IMR-90 (cell line): ENCODE data around the gene F13A1. TPM values are rescaled to one million over a fixed set of nuclear protein-coding genes. Genes with fewer than 3 reads are reported as not detected.

Experiments used
- ATAC-seq: fragments of 200-7000 bp; cut with Tn5 transposase; 2 replicates; pipeline ENCODE4 v1.9.1; 2020; ENCODE audit warnings: low read depth, mild to moderate bottlenecking, moderate library complexity
- BruUV-seq: library from RNA; stranded (reverse); fragments of 400-500 nt; replicated peaks from 2 replicates; lab custom pipeline; 2021; lab: Mats Ljungman, UMichigan
- CTCF ChIA-PET: fragments of 300-600 bp; formaldehyde crosslinking; extraction: SDS; loops from one replicate; lab custom pipeline; 2021; ENCODE audit warnings: antibody characterized with exemption; lab: Yijun Ruan, JAX
- POLR2A ChIA-PET: fragments of 300-600 bp; sonication (Branson Sonifier 250); formaldehyde crosslinking; loops from one replicate; lab custom pipeline; 2022; ENCODE audit warnings: antibody characterized with exemption; ENCODE audit not compliant: unreplicated experiment; lab: Charles Lee
- DNase-seq: peaks from one replicate; pipeline ENCODE4 v3.0.0; 2013
- H2AFZ ChIP-seq: replicated peaks from 2 replicates; pipeline ENCODE3; 2013; ENCODE audit warnings: low read length, mild to moderate bottlenecking; ENCODE audit not compliant: poor library complexity
- H2AK5ac ChIP-seq: 2 replicates; pipeline ENCODE4 v1.6.1; 2013; ENCODE audit warnings: low read depth, low read length, inconsistent platforms
- H2AK9ac ChIP-seq: replicated peaks from 2 replicates; pipeline ENCODE3; 2013; ENCODE audit warnings: mild to moderate bottlenecking, low read depth, low read length, moderate library complexity; ENCODE audit not compliant: poor library complexity
- H2BK120ac ChIP-seq: 2 replicates; pipeline ENCODE4 v1.6.1; 2013; ENCODE audit warnings: low read depth, low read length, inconsistent platforms
- H2BK15ac ChIP-seq: 3 replicates; pipeline ENCODE4 v1.6.1; 2013; ENCODE audit warnings: low read depth, low read length, inconsistent platforms
- H2BK20ac ChIP-seq: 2 replicates; pipeline ENCODE4 v1.6.1; 2013; ENCODE audit warnings: low read depth, mild to moderate bottlenecking, inconsistent platforms, low read length, moderate library complexity
- H2BK5ac ChIP-seq: 2 replicates; pipeline ENCODE4 v1.6.1; 2013; ENCODE audit warnings: mild to moderate bottlenecking, low read depth, low read length, inconsistent platforms; ENCODE audit not compliant: poor library complexity, severe bottlenecking
- H3K14ac ChIP-seq: replicated peaks from 2 replicates; pipeline ENCODE4 v1.6.1; 2013; ENCODE audit warnings: low read depth, low read length, inconsistent platforms
- H3K18ac ChIP-seq: 2 replicates; pipeline ENCODE4 v1.6.1; 2013; ENCODE audit warnings: low read depth, low read length, control low read depth
- H3K23ac ChIP-seq: 2 replicates; pipeline ENCODE4 v1.6.1; 2013; ENCODE audit warnings: low read depth, low read length, inconsistent platforms
- H3K27ac ChIP-seq: 2 replicates; pipeline ENCODE4 v1.5.1; 2013; ENCODE audit warnings: mild to moderate bottlenecking, control low read depth, low read length; ENCODE audit not compliant: insufficient read depth
- H3K27me3 ChIP-seq: 2 replicates; pipeline ENCODE4 v1.6.1; 2013; ENCODE audit warnings: low read length; ENCODE audit not compliant: control insufficient read depth, insufficient read depth
- H3K36me3 ChIP-seq: 2 replicates; pipeline ENCODE4 v1.6.1; 2013; ENCODE audit warnings: low read length, mixed read lengths; ENCODE audit not compliant: control insufficient read depth, insufficient read depth
- H3K4ac ChIP-seq: 2 replicates; pipeline ENCODE4 v1.6.1; 2013; ENCODE audit warnings: low read depth, low read length, inconsistent platforms
- H3K4me1 ChIP-seq: 2 replicates; pipeline ENCODE4 v1.6.1; 2013; ENCODE audit warnings: low read length, mixed read lengths; ENCODE audit not compliant: control insufficient read depth, insufficient read depth
- H3K4me2 ChIP-seq: 2 replicates; pipeline ENCODE4 v1.6.1; 2013; ENCODE audit warnings: low read depth, mild to moderate bottlenecking, control low read depth, low read length, moderate library complexity
- H3K4me3 ChIP-seq: 2 replicates; pipeline ENCODE4 v1.5.1; 2013; ENCODE audit warnings: low read depth, mild to moderate bottlenecking, control low read depth, low read length, moderate library complexity; ENCODE audit not compliant: insufficient read depth
- H3K56ac ChIP-seq: 2 replicates; pipeline ENCODE4 v1.6.1; 2013; ENCODE audit warnings: low read length, inconsistent platforms; ENCODE audit not compliant: insufficient read depth; ENCODE audit errors: extremely low read depth
- H3K79me1 ChIP-seq, 2 experiments: 2 replicates each; pipeline ENCODE4 v1.6.1; 2013; ENCODE audit warnings: low read length in 2 of 2, inconsistent platforms in 1 of 2, low read depth in 1 of 2
- H3K9ac ChIP-seq: 2 replicates; pipeline ENCODE4 v1.6.1; 2013; ENCODE audit warnings: low read depth, low read length, control low read depth
- H3K9me1 ChIP-seq: 2 replicates; pipeline ENCODE4 v1.6.1; 2013; ENCODE audit warnings: low read length, inconsistent platforms; ENCODE audit not compliant: insufficient read depth
- H3K9me3 ChIP-seq: 2 replicates; pipeline ENCODE4 v1.6.1; 2013; ENCODE audit warnings: low read length; ENCODE audit not compliant: control insufficient read depth, insufficient read depth
- H4K20me1 ChIP-seq: 2 replicates; pipeline ENCODE4 v1.6.1; 2013; ENCODE audit warnings: low read length, inconsistent platforms; ENCODE audit not compliant: insufficient read depth
- H4K5ac ChIP-seq: 2 replicates; pipeline ENCODE4 v1.6.1; 2013; ENCODE audit warnings: mild to moderate bottlenecking, low read depth, low read length, control low read depth
- H4K8ac ChIP-seq, 2 experiments: 2 replicates each; pipeline ENCODE4 v1.6.1; 2013; ENCODE audit warnings: low read depth in 2 of 2, low read length in 2 of 2, control low read depth in 1 of 2, inconsistent platforms in 1 of 2
- H4K91ac ChIP-seq: 2 replicates; pipeline ENCODE4 v1.6.1; 2013; ENCODE audit warnings: low read depth, low read length, inconsistent platforms; ENCODE audit not compliant: insufficient read depth
- BHLHE40 ChIP-seq: fragments of 150-350 bp; IDR thresholded peaks from 2 replicates; pipeline ENCODE4 v1.6.1; 2016; ENCODE audit warnings: mild to moderate bottlenecking, low read depth, low read length
- CEBPB ChIP-seq: IDR thresholded peaks from 2 replicates; pipeline ENCODE4 v1.6.1; 2012; ENCODE audit warnings: low read depth, low read length, improper control_type of control experiment
- CHD1 ChIP-seq: IDR thresholded peaks from 2 replicates; pipeline ENCODE4 v1.6.1; 2012; ENCODE audit warnings: low read depth, low read length, improper control_type of control experiment
- ELK1 ChIP-seq: fragments of 150-350 bp; IDR thresholded peaks from 2 replicates; pipeline ENCODE4 v1.6.1; 2016; ENCODE audit warnings: low read depth, mild to moderate bottlenecking, low read length, moderate library complexity, borderline replicate concordance
- FOS ChIP-seq: fragments of 150-350 bp; IDR thresholded peaks from 2 replicates; pipeline ENCODE4 v1.6.1; 2016; ENCODE audit warnings: low read depth, low read length
- MAFK ChIP-seq: IDR thresholded peaks from 2 replicates; pipeline ENCODE4 v1.6.1; 2012; ENCODE audit warnings: low read depth, low read length, improper control_type of control experiment
- MAZ ChIP-seq: IDR thresholded peaks from 2 replicates; pipeline ENCODE4 v1.6.1; 2012; ENCODE audit warnings: low read depth, mild to moderate bottlenecking, low read length, improper control_type of control experiment, moderate library complexity, borderline replicate concordance
- MXI1 ChIP-seq: IDR thresholded peaks from 2 replicates; pipeline ENCODE4 v1.6.1; 2012; ENCODE audit warnings: low read depth, mild to moderate bottlenecking, low read length, moderate library complexity, borderline replicate concordance
- NFE2L2 ChIP-seq: fragments of 150-350 bp; IDR thresholded peaks from 2 replicates; pipeline ENCODE4 v1.6.1; 2016; ENCODE audit warnings: low read depth, mild to moderate bottlenecking, low read length
- POLR2A ChIP-seq: IDR thresholded peaks from 2 replicates; pipeline ENCODE4 v1.6.1; 2012; ENCODE audit warnings: mild to moderate bottlenecking, low read depth, low read length
- RAD21 ChIP-seq: IDR thresholded peaks from 2 replicates; pipeline ENCODE4 v1.6.1; 2012; ENCODE audit warnings: low read length, improper control_type of control experiment
- RCOR1 ChIP-seq: IDR thresholded peaks from 2 replicates; pipeline ENCODE4 v1.6.1; 2012; ENCODE audit warnings: mild to moderate bottlenecking, low read length, improper control_type of control experiment; ENCODE audit not compliant: insufficient replicate concordance
- RFX5 ChIP-seq: IDR thresholded peaks from 2 replicates; pipeline ENCODE4 v1.8.0; 2012; ENCODE audit warnings: low read depth, mild to moderate bottlenecking, low read length, moderate library complexity
- SMC3 ChIP-seq: fragments of 150-350 bp; IDR thresholded peaks from 2 replicates; pipeline ENCODE4 v1.6.1; 2016; ENCODE audit warnings: low read depth, mild to moderate bottlenecking, antibody characterized with exemption, low read length, moderate library complexity
- WGBS, 2 experiments: methylation state at CpG; one replicate each; pipeline versions ENCODE4 v1.1.5 to v1.1.7; 2013; ENCODE audit warnings: missing lambda C conversion rate in 2 of 2; ENCODE audit not compliant: insufficient read length in 1 of 2; ENCODE audit errors: extremely low coverage in 2 of 2; 5-methylcytosine and 5-hydroxymethylcytosine counted together
- dilution Hi-C: fragments of 300-500 bp; cut with HindIII; formaldehyde crosslinking; loops from one replicate; pipeline ENCODE4 v1.14.3; 2018; ENCODE audit warnings: low sequenced_read_pairs; ENCODE audit not compliant: unreplicated experiment
- in situ Hi-C: fragments of 300-500 bp; cut with MboI; formaldehyde crosslinking; loops from 3 replicates; pipeline ENCODE4 v1.14.3; 2019; ENCODE audit warnings: low sequenced_read_pairs, inconsistent platforms, mixed read lengths
- intact Hi-C: fragments of 100-400 bp; cut with micrococcal nuclease; formaldehyde crosslinking; loops from 2 replicates; pipeline ENCODE4 v1.10.0; 2022
- polyA plus RNA-seq, 3 experiments: library from polyadenylated mRNA; depleted of rRNA; stranded (reverse); fragments of >200 nt; gene quantifications; 2 replicates each; pipeline ENCODE4 v1.2.3, GENCODE V29; 2012; ENCODE audit warnings: low replicate concordance in 1 of 3
- total RNA-seq: library from RNA; depleted of rRNA; stranded (reverse); fragments of >200 nt; gene quantifications from 2 replicates; pipeline ENCODE4 v1.2.3, GENCODE V29; 2012
- TF ChIP-seq, protein P1 (sequence below): fragments of 150-350 bp; IDR thresholded peaks from 2 replicates; pipeline ENCODE4 v1.6.1; 2017; ENCODE audit warnings: mild to moderate bottlenecking, antibody characterized with exemption, low read length, low read depth
- TF ChIP-seq, protein P2 (sequence below): conservative IDR thresholded peaks from 2 replicates; pipeline ENCODE4 v1.5.1; 2012; ENCODE audit warnings: mild to moderate bottlenecking, low read depth, low read length, improper control_type of control experiment

Gene F13A1
- total and polyA plus RNA-seq, 2 of the 4 experiments (the other 2 are of a cell fraction), result not detected

DNA sequence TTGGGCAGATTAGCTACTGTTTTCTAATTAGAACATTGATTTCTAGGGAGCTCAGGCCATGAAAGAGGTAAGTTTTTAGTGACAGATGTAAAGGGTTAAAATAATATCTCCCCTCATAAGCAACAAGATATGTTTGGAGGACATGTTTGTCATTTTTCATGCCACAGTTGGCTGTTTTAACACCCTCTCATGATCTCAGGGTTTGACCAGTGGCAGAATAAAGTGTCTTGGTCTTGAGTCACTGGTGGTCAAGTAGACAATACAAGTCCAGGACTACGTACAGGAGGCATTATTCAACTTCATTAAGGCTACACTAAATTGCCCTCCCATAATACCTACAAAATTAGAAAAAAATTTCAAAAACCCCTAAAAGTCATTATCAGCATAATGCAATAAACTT, 92.6 kb downstream of the F13A1 start:
- H3K23ac ChIP-seq, result no peak overlapping the region
- H3K9me3 ChIP-seq, result peaks cover 13% of the 10 kb centered on the region
- no peaks in the 10 kb centered on the region for H3K9me1 ChIP-seq
- no peak overlapping the region for H3K27ac ChIP-seq
- H3K56ac ChIP-seq, result no peak overlapping the region
- no peak overlapping the region for H3K4ac ChIP-seq
- no peak overlapping the region for H3K4me2 ChIP-seq
- intact Hi-C loops (no loop called here), in situ Hi-C loops (no loop called here), dilution Hi-C loops (no loop called here)
- no peak overlapping the region for H4K5ac ChIP-seq
- H3K4me1 ChIP-seq, result no peaks in the 10 kb centered on the region
- no peak overlapping the region for H3K4me3 ChIP-seq
- WGBS, 2 experiments, result no CpG with 5 or more reads among the region's 1 CpG
- no peak overlapping the region for H2AFZ ChIP-seq
- H4K20me1 ChIP-seq, result no peaks in the 10 kb centered on the region
- ChIA-PET POLR2A (no interaction called here), CTCF (no interaction called here)
- ATAC-seq (no peak), DNase-seq (no peak)
- H3K9ac ChIP-seq, result no peak overlapping the region
- H4K91ac ChIP-seq, result no peak overlapping the region
- H3K79me1 ChIP-seq, result no peaks in the 10 kb centered on the region
- no peak overlapping the region for H2BK5ac ChIP-seq
- no peak overlapping the region for H2AK9ac ChIP-seq
- no peak overlapping the region for H3K14ac ChIP-seq
- TF ChIP-seq MAFK (no peak), MAZ (no peak), POLR2A (no peak), ELK1 (no peak), MXI1 (no peak), BHLHE40 (no peak), SMC3 (no peak), RCOR1 (no peak), FOS (no peak), CEBPB (no peak), RAD21 (no peak), RFX5 (no peak), NFE2L2 (no peak), CHD1 (no peak)
- TF ChIP-seq, protein P1, sequence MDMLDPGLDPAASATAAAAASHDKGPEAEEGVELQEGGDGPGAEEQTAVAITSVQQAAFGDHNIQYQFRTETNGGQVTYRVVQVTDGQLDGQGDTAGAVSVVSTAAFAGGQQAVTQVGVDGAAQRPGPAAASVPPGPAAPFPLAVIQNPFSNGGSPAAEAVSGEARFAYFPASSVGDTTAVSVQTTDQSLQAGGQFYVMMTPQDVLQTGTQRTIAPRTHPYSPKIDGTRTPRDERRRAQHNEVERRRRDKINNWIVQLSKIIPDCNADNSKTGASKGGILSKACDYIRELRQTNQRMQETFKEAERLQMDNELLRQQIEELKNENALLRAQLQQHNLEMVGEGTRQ, result no peak
- TF ChIP-seq, protein P2, sequence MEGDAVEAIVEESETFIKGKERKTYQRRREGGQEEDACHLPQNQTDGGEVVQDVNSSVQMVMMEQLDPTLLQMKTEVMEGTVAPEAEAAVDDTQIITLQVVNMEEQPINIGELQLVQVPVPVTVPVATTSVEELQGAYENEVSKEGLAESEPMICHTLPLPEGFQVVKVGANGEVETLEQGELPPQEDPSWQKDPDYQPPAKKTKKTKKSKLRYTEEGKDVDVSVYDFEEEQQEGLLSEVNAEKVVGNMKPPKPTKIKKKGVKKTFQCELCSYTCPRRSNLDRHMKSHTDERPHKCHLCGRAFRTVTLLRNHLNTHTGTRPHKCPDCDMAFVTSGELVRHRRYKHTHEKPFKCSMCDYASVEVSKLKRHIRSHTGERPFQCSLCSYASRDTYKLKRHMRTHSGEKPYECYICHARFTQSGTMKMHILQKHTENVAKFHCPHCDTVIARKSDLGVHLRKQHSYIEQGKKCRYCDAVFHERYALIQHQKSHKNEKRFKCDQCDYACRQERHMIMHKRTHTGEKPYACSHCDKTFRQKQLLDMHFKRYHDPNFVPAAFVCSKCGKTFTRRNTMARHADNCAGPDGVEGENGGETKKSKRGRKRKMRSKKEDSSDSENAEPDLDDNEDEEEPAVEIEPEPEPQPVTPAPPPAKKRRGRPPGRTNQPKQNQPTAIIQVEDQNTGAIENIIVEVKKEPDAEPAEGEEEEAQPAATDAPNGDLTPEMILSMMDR, result no peak
- no peaks in the 10 kb centered on the region for H3K36me3 ChIP-seq
- no peak overlapping the region for H4K8ac ChIP-seq
- no peak overlapping the region for H2BK20ac ChIP-seq
- no TSS peak for BruUV-seq
- no peak overlapping the region for H3K18ac ChIP-seq
- no peak overlapping the region for H2BK15ac ChIP-seq
- H2AK5ac ChIP-seq, result no peak overlapping the region
- H3K27me3 ChIP-seq, result no peaks in the 10 kb centered on the region
- H2BK120ac ChIP-seq, result no peak overlapping the region
